Activated CD4-positive, alpha-beta T cell treated with anti-CD3 and anti-CD28 coated beads for 24 hours (primary cell): Measurements from ENCODE around the gene UGT1A3.

ENCODE experiments used
- DNase-seq, 2 donors: peaks; one replicate each; pipeline ENCODE4 v3.0.0-alpha.2; 2020; ENCODE audit warnings: low read depth in 2 of 2

Gene UGT1A3

GRCh38 chr2:233816334-233816733 is 87.5 kb downstream of the UGT1A3 start:
- DNase-seq = no peak

GRCh38 chr2:233816771-233817170 is 87.9 kb downstream of the UGT1A3 start:
- no peak for DNase-seq

GRCh38 chr2:233817361-233817911 is 88.6 kb downstream of the UGT1A3 start:
- no peak for DNase-seq

- DNase-seq = no peak
Measured at GRCh38 chr2:233817995-233818638, 89.3 kb downstream of the UGT1A3 start.

GRCh38 chr2:233818639-233819621 is 90.1 kb downstream of the UGT1A3 start:
- DNase-seq = no peak

- DNase-seq = no peak
Measured at GRCh38 chr2:233819884-233820773, 91.3 kb downstream of the UGT1A3 start.

GRCh38 chr2:233820774-233821105 is 91.9 kb downstream of the UGT1A3 start:
- no peak for DNase-seq

GRCh38 chr2:233821196-233821595 is 92.4 kb downstream of the UGT1A3 start:
- DNase-seq = no peak

- no peak for DNase-seq
Measured at GRCh38 chr2:233821709-233822100, 92.9 kb downstream of the UGT1A3 start.

GRCh38 chr2:233822101-233822771 is 93.4 kb downstream of the UGT1A3 start:
- DNase-seq = no peak
